H1 (cell line): ENCODE measurements around the gene MEGF9. TPM values are rescaled to one million over a fixed set of nuclear protein-coding genes. Genes with fewer than 3 reads are reported as not detected.

Experiments used
- CTCF ChIA-PET: fragments of 300-600 bp; sonication (Branson Sonifier 250); formaldehyde crosslinking; loops from one replicate; lab custom pipeline; 2021; ENCODE audit not compliant: partially characterized antibody; lab: Charles Lee
- POLR2A ChIA-PET: fragments of 300-600 bp; sonication (Branson Sonifier 250); formaldehyde crosslinking; loops from one replicate; lab custom pipeline; 2021; ENCODE audit warnings: inconsistent platforms; ENCODE audit not compliant: partially characterized antibody; lab: Charles Lee
- DNase-seq, 2 experiments: peaks; one replicate each; pipeline versions ENCODE4 v3.0.0 to v3.0.0-alpha.2; 2010 to 2022; ENCODE audit warnings: low spot score in 2 of 2, low read depth in 1 of 2, mixed read lengths in 1 of 2
- FAIRE-seq: peaks from 2 replicates; lab custom pipeline; 2011; peaks lifted over from hg19 to GRCh38; lab: Jason Lieb, UNC
- H2AFZ ChIP-seq: 2 replicates; pipeline ENCODE4 v1.8.1; 2012; ENCODE audit warnings: low read length, inconsistent platforms
- H2AK5ac ChIP-seq: 2 replicates; pipeline ENCODE4 v1.6.1; 2013; ENCODE audit warnings: low read depth, low read length
- H2BK120ac ChIP-seq: replicated peaks from 2 replicates; pipeline ENCODE3; 2013; ENCODE audit warnings: low read depth, low read length, inconsistent platforms
- H2BK12ac ChIP-seq: 2 replicates; pipeline ENCODE4 v1.6.1; 2013; ENCODE audit warnings: low read depth, low read length
- H2BK15ac ChIP-seq: 2 replicates; pipeline ENCODE4 v1.6.1; 2013; ENCODE audit warnings: low read length
- H2BK20ac ChIP-seq: 2 replicates; pipeline ENCODE4 v1.6.1; 2013; ENCODE audit warnings: low read length
- H2BK5ac ChIP-seq: 2 replicates; pipeline ENCODE4 v1.6.1; 2013; ENCODE audit warnings: low read depth, low read length
- H3K14ac ChIP-seq: 2 replicates; pipeline ENCODE4 v1.6.1; 2013; ENCODE audit warnings: inconsistent platforms; ENCODE audit not compliant: insufficient read length
- H3K18ac ChIP-seq: 2 replicates; pipeline ENCODE4 v1.6.1; 2013; ENCODE audit warnings: low read length; ENCODE audit errors: extremely low read depth
- H3K23ac ChIP-seq: 2 replicates; pipeline ENCODE4 v1.6.1; 2013; ENCODE audit warnings: inconsistent platforms; ENCODE audit not compliant: insufficient read length
- H3K23me2 ChIP-seq: 2 replicates; pipeline ENCODE4 v1.6.1; 2013; ENCODE audit warnings: low read depth, low read length
- H3K27ac ChIP-seq: 2 replicates; pipeline ENCODE4 v1.6.1; 2011; ENCODE audit warnings: low read depth, low read length, inconsistent platforms
- H3K27me3 ChIP-seq, 4 experiments: replicated peaks in 1 of 4; 1 replicate in 1 of 4; 2 replicates in 3 of 4; pipeline versions ENCODE4 v1.6.1 to v1.8.1; 2011 to 2013; ENCODE audit warnings: low read length in 3 of 4, mild to moderate bottlenecking in 3 of 4, inconsistent platforms in 2 of 4, mixed read lengths in 2 of 4, moderate library complexity in 1 of 4; ENCODE audit not compliant: control insufficient read depth in 3 of 4, insufficient read depth in 3 of 4; ENCODE audit errors: extremely low read depth in 1 of 4
- H3K36me3 ChIP-seq, 4 experiments: 2 replicates each; pipeline versions ENCODE4 v1.6.1 to v1.8.1; 2011 to 2013; ENCODE audit warnings: mild to moderate bottlenecking in 4 of 4, low read length in 3 of 4, moderate library complexity in 2 of 4, control low read depth in 1 of 4, inconsistent platforms in 1 of 4; ENCODE audit not compliant: insufficient read depth in 4 of 4, control insufficient read depth in 2 of 4
- H3K4ac ChIP-seq: replicated peaks from 2 replicates; pipeline ENCODE3; 2013; ENCODE audit warnings: low read length, low read depth, mixed read lengths, inconsistent platforms; ENCODE audit not compliant: insufficient read length
- H3K4me1 ChIP-seq, 4 experiments: replicated peaks in 1 of 4; 1 replicate in 1 of 4; 2 replicates in 3 of 4; pipeline versions ENCODE4 v1.6.1 to v1.8.1; 2011 to 2013; ENCODE audit warnings: low read length in 3 of 4, inconsistent platforms in 2 of 4, mixed read lengths in 1 of 4; ENCODE audit not compliant: insufficient read depth in 4 of 4, control insufficient read depth in 3 of 4
- H3K4me2 ChIP-seq, 2 experiments: 2 replicates each; pipeline versions ENCODE4 v1.6.1 to v1.8.1; 2011 to 2013; ENCODE audit warnings: low read depth in 2 of 2, low read length in 2 of 2, control low read depth in 1 of 2, inconsistent platforms in 1 of 2, mild to moderate bottlenecking in 1 of 2; ENCODE audit not compliant: insufficient read depth in 1 of 2
- H3K4me3 ChIP-seq, 4 experiments: fragments of 200-600, 300-600 bp in 1 of 4; sonication (generic), shearing (Covaris generic), sonication (Bioruptor Twin) in 1 of 4; 2 replicates each; pipeline versions ENCODE4 v1.5.1 to v1.8.1; 2011 to 2016; ENCODE audit warnings: low read length in 4 of 4, low read depth in 3 of 4, control low read depth in 2 of 4, inconsistent platforms in 2 of 4, mild to moderate bottlenecking in 2 of 4, mixed read lengths in 1 of 4, moderate library complexity in 1 of 4; ENCODE audit not compliant: insufficient read depth in 2 of 4; ENCODE audit errors: extremely low read depth in 1 of 4
- H3K56ac ChIP-seq: replicated peaks from 2 replicates; pipeline ENCODE3; 2013; ENCODE audit warnings: low read depth, mild to moderate bottlenecking, mixed read lengths, low read length, inconsistent platforms; ENCODE audit not compliant: insufficient read length
- H3K79me1 ChIP-seq: 2 replicates; pipeline ENCODE4 v1.6.1; 2013; ENCODE audit warnings: low read depth, low read length, control low read depth
- H3K79me2 ChIP-seq, 2 experiments: 2 replicates each; pipeline versions ENCODE4 v1.6.1 to v1.8.1; 2012 to 2013; ENCODE audit warnings: low read length in 2 of 2, mild to moderate bottlenecking in 2 of 2, inconsistent platforms in 1 of 2; ENCODE audit not compliant: insufficient read depth in 2 of 2, control insufficient read depth in 1 of 2
- H3K9ac ChIP-seq, 4 experiments: replicated peaks in 1 of 4; 1 replicate in 1 of 4; 2 replicates in 3 of 4; pipeline versions ENCODE4 v1.6.1 to v1.8.1; 2011 to 2013; ENCODE audit warnings: low read depth in 3 of 4, low read length in 3 of 4, control low read depth in 2 of 4, mild to moderate bottlenecking in 2 of 4, moderate library complexity in 2 of 4, inconsistent platforms in 1 of 4; ENCODE audit errors: extremely low read depth in 1 of 4
- H3K9me3 ChIP-seq, 2 experiments: 2 replicates each; pipeline versions ENCODE4 v1.6.1 to v1.8.1; 2012 to 2013; ENCODE audit warnings: mild to moderate bottlenecking in 2 of 2, moderate library complexity in 2 of 2, control low read depth in 1 of 2, inconsistent platforms in 1 of 2, low read depth in 1 of 2, low read length in 1 of 2, mixed read lengths in 1 of 2; ENCODE audit not compliant: insufficient read depth in 2 of 2
- H4K20me1 ChIP-seq, 2 experiments: replicated peaks in 1 of 2; 2 replicates each; pipeline versions ENCODE3 to v1.8.1; 2011 to 2013; ENCODE audit warnings: inconsistent platforms in 2 of 2, low read length in 2 of 2, mild to moderate bottlenecking in 1 of 2; ENCODE audit not compliant: insufficient read depth in 2 of 2, control insufficient read depth in 1 of 2
- H4K5ac ChIP-seq: 2 replicates; pipeline ENCODE4 v1.6.1; 2013; ENCODE audit warnings: low read length, low read depth, mixed read lengths, inconsistent platforms; ENCODE audit not compliant: insufficient read length
- H4K8ac ChIP-seq: 2 replicates; pipeline ENCODE4 v1.8.0; 2013; ENCODE audit warnings: mild to moderate bottlenecking, moderate library complexity, low read length, inconsistent platforms; ENCODE audit not compliant: insufficient read depth; ENCODE audit errors: extremely low read depth
- H4K91ac ChIP-seq: replicated peaks from 2 replicates; pipeline ENCODE3; 2013; ENCODE audit warnings: low read length, mixed read lengths, inconsistent platforms; ENCODE audit not compliant: insufficient read length
- ASH2L ChIP-seq: fragments of 200-600, 300-600 bp; sonication (generic); IDR thresholded peaks from one replicate; pipeline ENCODE4 v1.7.1; 2017; ENCODE audit warnings: low read length
- ATF3 ChIP-seq: IDR thresholded peaks from 2 replicates; pipeline ENCODE4 v1.6.1; 2011; ENCODE audit warnings: low read depth, mild to moderate bottlenecking, low read length; ENCODE audit not compliant: insufficient read depth
- EGR1 ChIP-seq: IDR thresholded peaks from 2 replicates; pipeline ENCODE4 v1.6.1; 2011; ENCODE audit warnings: low read depth, low read length, borderline replicate concordance
- HDAC6 ChIP-seq: IDR thresholded peaks from one replicate; pipeline ENCODE4 v1.7.1; 2012; ENCODE audit warnings: low read depth, mild to moderate bottlenecking, inconsistent platforms, low read length, moderate library complexity
- JUND ChIP-seq: IDR thresholded peaks from 2 replicates; pipeline ENCODE4 v1.6.1; 2011; ENCODE audit warnings: mild to moderate bottlenecking, improper control_type of control experiment, low read length
- KDM4A ChIP-seq: IDR thresholded peaks from one replicate; pipeline ENCODE4 v1.7.1; 2012; ENCODE audit warnings: low read depth, mild to moderate bottlenecking, moderate library complexity, low read length, inconsistent platforms; ENCODE audit not compliant: severe bottlenecking
- NANOG ChIP-seq: IDR thresholded peaks from 2 replicates; pipeline ENCODE4 v1.6.1; 2011; ENCODE audit warnings: low read length, low read depth, mild to moderate bottlenecking, inconsistent platforms; ENCODE audit not compliant: insufficient read depth, poor library complexity, severe bottlenecking
- NRF1 ChIP-seq: IDR thresholded peaks from 2 replicates; pipeline ENCODE4 v1.6.1; 2011; ENCODE audit warnings: mild to moderate bottlenecking, low read depth, low read length, improper control_type of control experiment
- RNF2 ChIP-seq: fragments of 200-900, 300-1000 bp; sonication (generic); IDR thresholded peaks from 2 replicates; pipeline ENCODE4 v1.7.1; 2016; ENCODE audit warnings: borderline replicate concordance, low read depth, mild to moderate bottlenecking, antibody characterized with exemption, low read length; ENCODE audit not compliant: poor library complexity, severe bottlenecking; ENCODE audit errors: missing control alignments
- USF2 ChIP-seq: IDR thresholded peaks from 2 replicates; pipeline ENCODE4 v1.6.1; 2011; ENCODE audit warnings: low read length, improper control_type of control experiment
- WGBS, 2 experiments: shearing (Covaris generic) in 1 of 2; methylation state at CpG; one replicate each; pipeline versions ENCODE4 v1.1.6 to v1.1.7; 2013 to 2015; ENCODE audit warnings: low lambda C conversion rate in 2 of 2, mixed read lengths in 2 of 2, inconsistent platforms in 1 of 2, low coverage in 1 of 2, missing lambda C conversion rate in 1 of 2; ENCODE audit not compliant: insufficient replicate concordance in 2 of 2, insufficient coverage in 1 of 2, insufficient read length in 1 of 2; ENCODE audit errors: extremely low coverage in 1 of 2, missing lambda C conversion rate in 1 of 2; 5-methylcytosine and 5-hydroxymethylcytosine counted together
- polyA plus RNA-seq, 7 experiments: library from polyadenylated mRNA; depleted of rRNA in 3 of 7; stranded (reverse) in 5 of 7; unstranded in 2 of 7; fragments of >200 nt in 5 of 7; fragments of 200-250 nt in 2 of 7; gene quantifications; 1 replicate in 5 of 7; 2 replicates in 1 of 7; 4 replicates in 1 of 7; pipeline versions ENCODE4 v1.2.1 to v1.2.3, GENCODE V29; 2011 to 2013; ENCODE audit warnings: missing spikeins in 2 of 7, mixed read lengths in 2 of 7
- total RNA-seq: library from RNA; stranded (reverse); fragmentation: NEBNext Ultra II Directional; extraction: Animal tissue kit (Norgen Biotek cat#: 25700); gene quantifications from 2 replicates; pipeline ENCODE4 v1.2.1, GENCODE V29; 2021
- TF ChIP-seq, protein P1 (sequence below): IDR thresholded peaks from 2 replicates; pipeline ENCODE4 v1.6.1; 2012; ENCODE audit warnings: inconsistent platforms

MEGF9 gene
- total and polyA plus RNA-seq, 2 of the 8 experiments (the other 6 are each of a cell fraction or from before 2014, with no cell fraction given) = 0.45 to 1.8 TPM

GRCh38 chr9:120557205-120557604 is 157.1 kb downstream of the MEGF9 start:
- H3K4me1 ChIP-seq = no peaks in the 10 kb centered on the region
- no peak overlapping the region for H3K4me2 ChIP-seq
- H2BK5ac ChIP-seq = no peak overlapping the region
- H2BK12ac ChIP-seq = no peak overlapping the region
- no peak overlapping the region for H3K27ac ChIP-seq
- no peaks in the 10 kb centered on the region for H3K23me2 ChIP-seq
- ChIA-PET CTCF (interaction anchor here (0.7 kb wide), 1 partner anchor 10 kb away, joined by 3 read pairs; no protein-coding TSS in a partner anchor), POLR2A (no interaction called here)
- H3K27me3 ChIP-seq = no peaks in the 10 kb centered on the region
- H3K9me3 ChIP-seq = no peaks in the 10 kb centered on the region
- H3K9ac ChIP-seq = no peak overlapping the region
- H2AK5ac ChIP-seq = no peak overlapping the region
- H4K8ac ChIP-seq = no peak overlapping the region
- WGBS, 2 experiments = 42% methylated on average over 2 of the region's 2 CpGs; no CpG with 5 or more reads in 1 of the 2 experiments
- no peak overlapping the region for H3K4ac ChIP-seq
- H3K56ac ChIP-seq = no peak overlapping the region
- no peak overlapping the region for H4K5ac ChIP-seq
- peaks cover 0 to 36% of the 10 kb centered on the region in 2 experiments; a peak in 2 of 4 replicates for H3K79me2 ChIP-seq
- no peak overlapping the region for H4K91ac ChIP-seq
- DNase-seq (no peak), FAIRE-seq (no peak)
- H2AFZ ChIP-seq = no peak overlapping the region
- H3K4me3 ChIP-seq = no peak overlapping the region
- no peak overlapping the region for H3K18ac ChIP-seq
- no peak overlapping the region for H2BK120ac ChIP-seq
- H3K14ac ChIP-seq = no peak overlapping the region
- no peak overlapping the region for H3K23ac ChIP-seq
- peaks cover 0 to 3% (median 1%) of the 10 kb centered on the region in 4 experiments; a peak in 2 of 8 replicates for H3K36me3 ChIP-seq
- no peak overlapping the region for H2BK15ac ChIP-seq
- peaks cover 3 to 7% of the 10 kb centered on the region in 2 experiments for H4K20me1 ChIP-seq
- no peak overlapping the region for H2BK20ac ChIP-seq
- H3K79me1 ChIP-seq = peaks cover 8% of the 10 kb centered on the region; the same call in 1 of the 2 replicates
- no peak for TF ChIP-seq ASH2L
- TF ChIP-seq, protein P1, sequence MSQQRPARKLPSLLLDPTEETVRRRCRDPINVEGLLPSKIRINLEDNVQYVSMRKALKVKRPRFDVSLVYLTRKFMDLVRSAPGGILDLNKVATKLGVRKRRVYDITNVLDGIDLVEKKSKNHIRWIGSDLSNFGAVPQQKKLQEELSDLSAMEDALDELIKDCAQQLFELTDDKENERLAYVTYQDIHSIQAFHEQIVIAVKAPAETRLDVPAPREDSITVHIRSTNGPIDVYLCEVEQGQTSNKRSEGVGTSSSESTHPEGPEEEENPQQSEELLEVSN = no peak
- no peak for TF ChIP-seq JUND
- TF ChIP-seq KDM4A = no peak
- no peak for TF ChIP-seq RNF2
- no peak for TF ChIP-seq USF2
- TF ChIP-seq NANOG = no peak
- TF ChIP-seq HDAC6 = no peak
- no peak for TF ChIP-seq ATF3
- TF ChIP-seq NRF1 = no peak
- no peak for TF ChIP-seq EGR1
